GM19372 (cell line): ENCODE results near the gene CLEC2A.
"Not testable (repeated sequence)": the region's sequence is repeated elsewhere in the genome, so short reads cannot be mapped to it uniquely, and the experiment has no call there.

Source experiments
- ATAC-seq: cut with Tn5 transposase; IDR thresholded peaks from one replicate; pipeline ENCODE4 v1.9.1; 2021; ENCODE audit warnings: mild to moderate bottlenecking, low read depth, moderate library complexity; ENCODE audit not compliant: unreplicated experiment

CLEC2A gene, protein sequence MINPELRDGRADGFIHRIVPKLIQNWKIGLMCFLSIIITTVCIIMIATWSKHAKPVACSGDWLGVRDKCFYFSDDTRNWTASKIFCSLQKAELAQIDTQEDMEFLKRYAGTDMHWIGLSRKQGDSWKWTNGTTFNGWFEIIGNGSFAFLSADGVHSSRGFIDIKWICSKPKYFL

DNA sequence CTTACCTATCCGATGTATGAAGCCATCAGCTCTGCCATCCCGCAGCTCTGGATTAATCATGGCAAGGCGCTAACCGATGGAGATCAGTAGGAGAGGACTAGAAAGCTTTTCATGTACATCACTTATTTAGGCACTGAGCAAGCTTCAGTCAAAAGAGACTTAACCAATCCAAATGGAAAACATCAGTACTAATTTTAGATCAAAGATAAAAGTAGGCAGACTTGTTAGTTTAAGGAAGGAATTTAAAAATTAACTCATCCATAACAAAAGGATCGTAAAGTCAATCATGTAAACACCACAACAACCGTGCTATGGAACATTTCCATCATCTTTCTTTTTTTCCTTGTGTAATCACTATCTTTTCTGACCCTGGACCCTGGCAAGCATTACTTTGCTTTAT lies at the start of gene CLEC2A:
TSS of gene CLEC2A (minus strand) at position 101 of the 400 bp plus-strand sequence. CDS start at position 60, 41 bp downstream.
- no peak for ATAC-seq

- no peak for ATAC-seq
These were observed 48.0 kb upstream of the CLEC2A start for GRCh38 chr12:9980126-9980525.

GRCh38 chr12:9977916-9978315 lies 45.7 kb upstream of the CLEC2A start:
- no peak for ATAC-seq

- not testable (repeated sequence) for ATAC-seq
These were observed 44.5 kb upstream of the CLEC2A start for GRCh38 chr12:9976626-9977025.

- no peak for ATAC-seq
These were observed 43.4 kb upstream of the CLEC2A start for GRCh38 chr12:9975614-9976013.

DNA sequence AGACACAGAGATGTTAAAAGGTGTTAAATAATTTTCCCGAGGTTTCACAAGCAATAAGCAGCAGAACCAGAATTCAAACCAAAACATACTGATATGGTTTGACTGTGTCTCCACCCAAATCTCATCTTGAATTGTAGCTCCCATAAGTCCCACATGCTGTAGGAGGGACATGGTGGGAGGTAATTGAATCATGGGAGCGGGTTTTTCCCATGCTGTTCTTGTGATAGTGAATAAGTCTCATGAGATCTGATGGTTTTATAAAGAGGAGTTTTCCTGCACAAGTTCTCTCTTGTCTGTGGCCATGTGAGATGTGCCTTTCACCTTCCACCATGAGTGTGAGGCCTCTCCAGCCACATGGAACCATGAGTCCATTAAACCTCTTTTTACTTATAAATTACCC lies 42.6 kb upstream of the CLEC2A start:
- ATAC-seq: not testable (repeated sequence)

GRCh38 chr12:9973949-9974348 lies 41.8 kb upstream of the CLEC2A start:
- no peak for ATAC-seq

DNA sequence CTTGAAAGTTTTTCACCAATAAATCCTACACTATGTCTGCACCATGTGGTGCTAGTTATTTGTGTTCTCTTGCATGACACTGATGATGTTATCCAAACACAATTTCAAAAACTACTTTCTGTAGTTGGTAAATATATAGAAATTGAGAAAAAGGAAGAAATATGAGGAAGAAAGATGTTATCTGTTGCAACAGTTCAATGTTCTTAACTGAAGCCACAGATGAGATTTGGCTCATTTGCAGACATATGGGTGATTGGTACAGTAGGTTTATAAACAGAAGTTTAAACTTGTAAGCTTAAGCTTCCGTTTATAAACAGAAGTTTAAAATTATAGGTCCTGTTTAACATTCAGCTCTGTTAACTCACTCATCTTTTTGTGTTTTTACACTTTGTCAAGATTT lies 39.0 kb upstream of the CLEC2A start, which contains the start of gene CLEC12A:
TSS of gene CLEC12A (plus strand) at position 229 of the 400 bp plus-strand sequence. CDS start 188 bp downstream, outside the sequence.
- no peak for ATAC-seq

DNA sequence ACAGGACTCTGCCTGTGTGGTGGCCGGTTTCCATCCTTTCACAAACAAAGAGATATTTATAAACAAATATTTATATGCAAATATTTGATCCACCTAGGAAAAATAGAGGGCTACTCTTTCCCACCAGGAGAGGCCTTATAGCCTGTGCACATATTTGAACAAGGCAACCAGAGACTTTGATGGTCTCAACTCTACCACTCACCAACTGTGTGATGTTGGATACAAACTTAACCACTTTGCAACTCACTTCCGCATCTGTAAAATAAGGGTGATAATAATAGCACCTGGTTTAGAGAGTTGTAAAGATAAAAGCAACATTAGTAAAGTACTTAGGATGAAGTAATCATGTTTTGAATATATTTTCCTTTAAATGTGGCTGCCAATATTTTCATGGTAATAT lies 37.5 kb upstream of the CLEC2A start:
- ATAC-seq: no peak

GRCh38 chr12:9961901-9962300 lies 29.7 kb upstream of the CLEC2A start:
- no peak for ATAC-seq

DNA sequence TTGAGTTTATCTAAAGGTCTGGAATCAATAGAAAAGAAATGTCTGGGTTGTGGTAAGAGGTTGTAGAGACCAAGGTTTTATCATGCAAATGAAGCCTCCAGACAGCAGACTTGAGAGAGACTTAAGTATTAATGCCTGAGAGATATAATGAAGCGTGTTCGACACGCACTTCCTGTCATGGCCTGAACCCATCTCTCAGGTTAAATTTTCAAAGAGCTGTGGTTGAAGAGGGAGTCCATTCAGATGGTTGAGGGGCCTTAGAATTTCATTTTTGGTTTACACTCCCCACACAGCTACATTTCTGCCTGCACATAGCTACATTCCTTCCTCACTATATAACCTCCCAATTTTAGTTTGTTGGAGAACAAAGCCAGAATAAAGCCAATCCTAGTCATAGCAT lies 28.9 kb upstream of the CLEC2A start:
- no peak for ATAC-seq

- no peak for ATAC-seq
These were observed 28.4 kb upstream of the CLEC2A start for GRCh38 chr12:9960590-9960989.

DNA sequence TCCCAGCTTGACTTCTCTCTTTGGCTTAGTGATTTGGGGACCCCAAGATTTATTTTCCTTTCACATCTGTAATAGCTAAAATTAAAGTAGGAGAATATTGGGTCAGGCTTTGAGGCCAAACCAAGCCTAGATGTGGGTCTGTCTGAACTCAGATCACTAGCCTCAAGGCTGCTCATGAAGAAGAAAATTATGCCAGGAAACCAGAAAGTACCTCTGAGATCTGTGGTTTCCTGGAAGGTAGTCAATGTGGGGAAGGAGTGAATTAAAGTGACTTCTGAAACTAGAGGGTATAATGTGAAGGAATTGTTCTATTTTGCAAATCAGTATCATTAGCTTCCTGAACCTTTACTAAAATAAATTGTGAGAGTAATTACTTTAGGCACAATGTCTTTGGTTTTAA lies 25.7 kb upstream of the CLEC2A start:
- ATAC-seq: no peak

- not testable (repeated sequence) for ATAC-seq
These were observed 21.0 kb upstream of the CLEC2A start for GRCh38 chr12:9952954-9953729.

DNA sequence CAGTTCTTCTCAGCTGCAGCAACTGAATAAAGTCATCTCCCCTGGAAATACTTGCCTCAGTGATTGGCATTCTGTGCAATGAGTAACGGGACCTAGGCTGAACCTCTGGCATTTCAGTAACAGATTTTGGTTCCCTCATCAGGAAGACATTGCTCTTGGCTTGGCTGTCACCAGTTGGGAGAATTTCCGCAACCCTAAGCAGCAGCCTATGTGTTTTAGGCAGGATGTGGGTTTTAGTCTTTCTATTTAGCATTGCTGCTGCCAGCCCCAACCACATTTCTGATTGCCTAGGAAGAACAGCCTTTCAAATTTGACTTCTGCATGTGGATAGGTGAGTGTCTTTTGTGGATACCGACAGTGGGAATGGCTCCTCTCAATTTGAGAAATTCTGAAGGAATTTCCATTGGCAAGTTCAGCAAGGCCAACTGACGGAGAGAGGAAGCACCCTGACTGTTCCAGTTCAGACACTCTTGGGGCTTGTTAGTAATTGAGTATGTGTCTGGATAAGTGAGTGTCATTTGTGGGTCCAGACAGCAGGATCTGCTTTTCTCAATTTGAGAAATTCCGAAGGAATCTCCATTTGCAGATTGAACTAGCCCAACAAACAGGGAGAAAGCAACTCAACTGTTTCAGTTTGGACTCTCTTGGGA lies 19.0 kb upstream of the CLEC2A start:
- ATAC-seq: no peak

GRCh38 chr12:9948606-9949296 lies 16.6 kb upstream of the CLEC2A start:
- peak; percentile 95 for ATAC-seq

DNA sequence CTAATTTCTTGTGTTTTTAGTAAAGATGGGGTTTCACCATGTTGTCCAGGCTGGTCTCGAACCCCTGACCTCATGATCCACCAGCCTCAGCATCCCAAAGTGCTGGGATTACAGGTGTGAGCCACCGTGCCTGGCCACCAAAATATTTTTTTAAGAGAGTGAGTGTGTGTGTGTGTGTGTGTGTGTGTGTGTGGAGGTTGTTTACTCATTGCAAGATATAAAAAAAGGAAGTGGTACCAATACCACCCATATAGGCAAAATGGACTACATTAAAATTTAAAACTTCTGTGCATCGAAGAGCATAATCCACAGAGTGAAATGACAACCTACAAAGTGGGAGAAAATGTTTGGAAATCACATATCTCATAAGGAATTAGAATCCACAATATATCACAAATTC lies 15.5 kb upstream of the CLEC2A start:
- no peak for ATAC-seq

DNA sequence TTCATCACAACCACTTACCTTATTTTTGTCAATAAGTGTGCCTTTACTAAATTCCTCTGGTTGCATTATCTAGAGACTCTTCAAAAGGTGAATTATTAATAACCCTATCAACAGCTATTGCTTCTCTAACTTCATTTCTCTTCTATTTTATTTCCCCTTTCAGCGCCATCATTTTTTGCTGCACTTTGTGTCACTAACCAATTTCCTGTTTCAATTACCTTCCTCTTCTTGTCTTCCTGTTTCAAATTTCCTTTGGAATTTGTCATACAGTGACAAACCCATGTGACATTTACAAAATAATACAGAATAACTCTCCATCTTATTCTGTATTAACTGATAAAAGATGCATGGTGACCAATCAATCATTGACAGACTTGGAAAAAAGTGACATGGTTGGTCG lies 12.2 kb upstream of the CLEC2A start:
- no peak for ATAC-seq

GRCh38 chr12:9943240-9943639 lies 11.1 kb upstream of the CLEC2A start:
- no peak for ATAC-seq

DNA sequence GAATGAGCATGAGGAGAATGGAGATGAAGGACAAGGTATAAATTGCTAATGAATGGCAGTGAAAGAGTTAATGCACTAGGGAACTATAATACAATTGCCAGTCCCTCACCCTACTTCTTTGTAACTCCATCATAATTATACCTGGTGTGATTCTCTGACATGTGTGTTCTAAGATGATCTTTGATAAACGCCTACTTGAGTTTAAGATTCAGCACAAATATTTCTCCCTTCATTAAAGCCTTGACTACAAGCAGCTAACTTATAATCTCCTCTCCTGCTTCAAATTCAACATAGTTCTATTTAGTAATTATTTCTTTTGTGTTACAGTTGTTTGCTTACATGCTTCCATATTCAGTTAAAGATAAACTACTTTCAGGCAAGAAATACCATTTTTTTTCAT lies 9.7 kb upstream of the CLEC2A start:
- ATAC-seq: no peak

DNA sequence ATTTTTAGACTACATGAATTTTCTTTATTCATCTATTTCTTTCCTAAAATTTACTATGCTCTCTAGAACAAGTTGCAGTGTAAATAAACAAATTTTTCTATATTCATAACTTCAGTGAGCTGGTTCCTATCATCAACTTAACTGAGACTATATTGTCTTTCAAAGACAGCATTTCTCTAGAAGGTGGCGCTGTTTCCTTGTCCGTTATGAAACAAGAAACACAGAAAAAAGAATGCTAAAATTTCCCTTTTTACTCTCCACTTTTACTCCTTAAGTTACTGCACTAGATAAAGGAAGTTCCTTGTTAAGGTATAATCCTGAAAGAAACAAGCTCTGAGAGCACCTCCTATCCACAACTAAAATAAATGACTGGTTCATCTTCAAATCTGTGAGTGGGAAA lies 8.2 kb upstream of the CLEC2A start:
- no peak for ATAC-seq
